ENCODE data around the gene GNA14.
"Not testable (repeated sequence)": the region's sequence is repeated elsewhere in the genome, so short reads cannot be mapped to it uniquely, and the experiment has no call there.

GNA14 gene

DNA sequence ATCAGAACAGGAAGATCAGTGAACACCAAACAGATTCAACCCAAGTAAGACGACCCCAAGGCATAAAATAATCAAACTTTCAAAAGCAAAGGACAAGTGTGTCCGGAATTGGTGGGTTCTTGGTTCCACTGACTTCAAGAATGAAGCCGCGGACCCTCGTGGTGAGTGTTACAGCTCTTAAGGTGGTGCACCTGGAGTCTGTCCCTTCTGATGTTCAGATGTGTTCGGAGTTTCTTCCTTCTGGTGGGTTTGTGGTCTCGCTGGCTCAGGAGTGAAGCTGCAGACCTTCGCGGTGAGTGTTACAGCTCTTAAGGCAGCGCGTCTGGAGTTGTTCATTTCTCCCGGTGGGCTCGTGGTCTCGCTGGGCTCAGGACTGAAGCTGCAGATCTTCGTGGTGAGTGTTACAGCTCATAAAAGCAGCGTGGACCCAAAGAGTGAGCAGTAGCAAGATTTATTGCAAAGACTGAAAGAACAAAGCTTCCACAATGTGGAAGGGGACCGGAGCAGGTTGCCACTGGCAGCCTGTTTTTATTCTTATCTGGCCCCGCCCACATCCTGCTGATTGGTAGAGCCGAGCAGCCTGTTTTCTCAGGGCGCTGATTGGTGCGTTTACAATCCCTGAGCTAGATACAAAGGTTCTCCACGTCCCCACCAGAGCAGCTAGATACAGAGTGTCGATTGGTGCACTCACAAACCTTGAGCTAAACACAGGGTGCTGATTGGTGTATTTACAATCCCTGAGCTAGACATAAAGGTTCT is 158.5 kb downstream of the GNA14 start:
- H3K27ac ChIP-seq (ENCODE audit: extremely low read depth, low read depth, low read length); H3K4me1 ChIP-seq (ENCODE audit: control insufficient read depth, insufficient read depth, low read length); H3K36me3 ChIP-seq (ENCODE audit: control insufficient read depth in 2 of 2, insufficient read depth in 1 of 2, low read length in 2 of 2); H3K4me3 ChIP-seq (ENCODE audit: low read depth, low read length); H3K9me3 ChIP-seq (ENCODE audit: control insufficient read depth, insufficient read depth, low read depth, low read length); POLR2A ChIA-PET: not testable (repeated sequence)
- CTCF ChIA-PET, result interaction anchor here (0.6 to 5.0 kb wide), 11 partner anchors 8 to 628 kb away, joined by 3 to 60 read pairs (median 4); no protein-coding TSS in a partner anchor

DNA sequence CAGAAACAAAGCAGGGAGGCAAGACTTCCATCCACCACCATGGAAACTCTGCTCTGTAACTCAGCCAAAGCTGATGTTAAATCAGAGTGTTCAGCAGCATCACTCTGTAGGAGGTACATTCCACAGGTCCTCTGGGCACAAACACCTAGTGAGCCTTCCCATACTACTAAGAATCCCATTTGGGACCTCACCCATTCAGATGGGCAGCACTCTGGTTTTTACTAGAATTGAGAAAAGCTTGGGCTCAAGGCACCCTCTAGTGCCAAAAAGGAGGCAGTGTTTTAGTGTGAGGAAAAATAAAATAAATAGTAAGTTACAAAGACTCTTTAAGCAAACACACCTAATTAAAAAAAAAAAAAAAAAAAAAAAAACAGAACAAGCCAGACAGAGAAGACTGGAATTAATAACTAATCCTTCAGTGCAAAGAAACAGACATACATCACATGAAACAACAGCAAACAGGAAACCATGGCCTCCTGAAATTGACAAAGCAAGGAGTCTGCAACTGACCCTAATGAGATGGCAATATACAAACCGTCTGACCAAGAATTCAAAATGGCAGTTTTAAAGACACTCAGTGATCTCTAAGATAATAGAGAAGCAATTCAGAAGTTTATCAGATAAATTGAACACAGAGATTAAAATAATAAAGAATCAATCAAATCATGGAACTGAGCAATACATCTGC is 159.5 kb downstream of the GNA14 start:
- TF ChIP-seq ZNF350 (tag by site-specific recombination; IDR thresholded peaks at IDR 0.05) (no peak), ZNF654 (tag by site-specific recombination; IDR thresholded peaks at IDR 0.05; ENCODE audit: low read depth) (peak; percentile 34), ZNF488 (tag by site-specific recombination; IDR thresholded peaks at IDR 0.05) (no peak)
- no peaks in the 10 kb centered on the region for H3K36me3 ChIP-seq (ENCODE audit: control insufficient read depth in 2 of 2, insufficient read depth in 1 of 2, low read length in 2 of 2)
- H3K4me3 ChIP-seq (ENCODE audit: low read depth, low read length), result no peak overlapping the region
- no peak overlapping the region for H3K27ac ChIP-seq (ENCODE audit: extremely low read depth, low read depth, low read length)
- no peaks in the 10 kb centered on the region for H3K4me1 ChIP-seq (ENCODE audit: control insufficient read depth, insufficient read depth, low read length)
- no peaks in the 10 kb centered on the region for H3K9me3 ChIP-seq (ENCODE audit: control insufficient read depth, insufficient read depth, low read depth, low read length)
- ChIA-PET CTCF (interaction anchor here (0.6 to 5.0 kb wide), 14 partner anchors 9 to 629 kb away, joined by 3 to 60 read pairs (median 4); no protein-coding TSS in a partner anchor), POLR2A (interaction anchor here (0.7 kb wide), 1 partner anchor 972 kb away, joined by 3 read pairs; no protein-coding TSS in a partner anchor)

DNA sequence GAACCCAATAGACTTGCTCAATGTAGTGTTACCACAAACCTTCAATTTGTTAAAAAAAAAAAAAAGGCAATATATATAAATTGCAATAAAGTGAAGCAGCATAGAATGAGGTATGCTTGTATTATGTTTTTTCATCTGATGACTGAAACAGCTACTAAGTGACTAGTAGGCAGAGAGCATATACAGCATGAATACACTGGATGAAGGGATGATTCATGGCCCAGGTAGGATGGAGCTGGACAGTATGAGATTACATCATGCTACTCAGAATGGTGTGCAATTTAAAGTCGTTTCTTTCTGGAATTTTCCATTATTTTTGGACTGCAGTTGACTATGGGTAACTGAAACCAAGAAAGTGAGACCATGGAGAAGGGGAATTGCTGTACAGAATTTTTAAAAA is 161.2 kb downstream of the GNA14 start:
- H3K4me3 ChIP-seq (ENCODE audit: low read depth, low read length), result no peak overlapping the region
- no peaks in the 10 kb centered on the region for H3K4me1 ChIP-seq (ENCODE audit: control insufficient read depth, insufficient read depth, low read length)
- no peak overlapping the region for H3K27ac ChIP-seq (ENCODE audit: extremely low read depth, low read depth, low read length)
- POLR2A ChIA-PET, result no interaction called here
- no peak for TF ChIP-seq ZNF473 (tag by site-specific recombination; IDR thresholded peaks at IDR 0.05)
- TF ChIP-seq ZNF223 (tag by site-specific recombination; IDR thresholded peaks at IDR 0.05), result no peak
- no peak for TF ChIP-seq ZNF768 (tag by site-specific recombination; IDR thresholded peaks at IDR 0.05)
- no peak for TF ChIP-seq ZNF664 (tag by site-specific recombination; IDR thresholded peaks at IDR 0.05)
- TF ChIP-seq ZNF121 (tag by site-specific recombination; IDR thresholded peaks at IDR 0.05), result no peak
- no peak for TF ChIP-seq ZNF132 (tag by site-specific recombination; IDR thresholded peaks at IDR 0.05; ENCODE audit: borderline replicate concordance)
- TF ChIP-seq ZNF350 (tag by site-specific recombination; IDR thresholded peaks at IDR 0.05), result no peak
- no peak for TF ChIP-seq ZSCAN16 (tag by site-specific recombination; IDR thresholded peaks at IDR 0.05)
- TF ChIP-seq ZBTB6 (tag by site-specific recombination; IDR thresholded peaks at IDR 0.05), result no peak
- no peak for TF ChIP-seq ZNF529 (tag by site-specific recombination; IDR thresholded peaks at IDR 0.05; ENCODE audit: insufficient replicate concordance)
- TF ChIP-seq KLF8 (tag by site-specific recombination; IDR thresholded peaks at IDR 0.05), result no peak
- TF ChIP-seq ZNF211 (tag by site-specific recombination; IDR thresholded peaks at IDR 0.05; ENCODE audit: low read depth), result no peak
- no peak for TF ChIP-seq SP7 (tag by site-specific recombination; IDR thresholded peaks at IDR 0.05)
- no peak for TF ChIP-seq EGR2 (tag by site-specific recombination; IDR thresholded peaks at IDR 0.05; ENCODE audit: low read depth)
- no peak for TF ChIP-seq MYNN (tag by site-specific recombination; IDR thresholded peaks at IDR 0.05; ENCODE audit: borderline replicate concordance)
- TF ChIP-seq PBX3 (CRISPR knock-in tag; IDR thresholded peaks at IDR 0.05), result no peak
- no peak for TF ChIP-seq ZNF530 (tag by site-specific recombination; IDR thresholded peaks at IDR 0.05; ENCODE audit: low read depth)
- TF ChIP-seq ZNF18 (tag by site-specific recombination; IDR thresholded peaks at IDR 0.05), result no peak
- no peak for TF ChIP-seq ZNF555 (tag by site-specific recombination; conservative IDR thresholded peaks at IDR 0.05)
- H3K36me3 ChIP-seq (ENCODE audit: control insufficient read depth in 2 of 2, insufficient read depth in 1 of 2, low read length in 2 of 2), result no peaks in the 10 kb centered on the region
- H3K9me3 ChIP-seq (ENCODE audit: control insufficient read depth, insufficient read depth, low read depth, low read length), result no peaks in the 10 kb centered on the region
- CTCF ChIA-PET, result interaction anchor here (0.5 to 5.0 kb wide), 9 partner anchors 11 to 320 kb away, joined by 3 to 60 read pairs (median 3); no protein-coding TSS in a partner anchor
